Keratinocyte (primary cell): ENCODE results near the gene ING5. TPM values are rescaled to one million over a fixed set of nuclear protein-coding genes. Genes with fewer than 3 reads are reported as not detected.

Experiments
- DNase-seq: peaks from one replicate; pipeline ENCODE4 v3.0.0-alpha.2; 2011; ENCODE audit warnings: low read depth, missing footprints, low spot score
- FAIRE-seq: peaks from 2 replicates; lab custom pipeline; 2011; peaks lifted over from hg19 to GRCh38; lab: Jason Lieb, UNC
- H2AFZ ChIP-seq: 2 replicates; pipeline ENCODE4 v1.6.0; 2012; ENCODE audit warnings: low read length, control low read depth, inconsistent platforms; ENCODE audit not compliant: control insufficient read depth
- H3K27ac ChIP-seq: 2 replicates; pipeline ENCODE4 v1.5.1; 2011; ENCODE audit warnings: low read length; ENCODE audit not compliant: control insufficient read depth, insufficient read depth
- H3K27me3 ChIP-seq: 3 replicates; pipeline ENCODE4 v1.6.0; 2011; ENCODE audit warnings: low read length; ENCODE audit not compliant: control insufficient read depth, insufficient read depth; ENCODE audit errors: extremely low read depth
- H3K36me3 ChIP-seq, 2 experiments: 2 replicates in 1 of 2; 3 replicates in 1 of 2; pipeline ENCODE4 v1.5.1; 2011; ENCODE audit warnings: low read length in 2 of 2, mild to moderate bottlenecking in 1 of 2; ENCODE audit not compliant: control insufficient read depth in 2 of 2, insufficient read depth in 2 of 2; ENCODE audit errors: extremely low read depth in 1 of 2
- H3K4me1 ChIP-seq: 3 replicates; pipeline ENCODE4 v1.5.1; 2011; ENCODE audit warnings: low read length; ENCODE audit not compliant: control insufficient read depth, insufficient read depth; ENCODE audit errors: extremely low read depth
- H3K4me2 ChIP-seq: 3 replicates; pipeline ENCODE4 v1.6.0; 2011; ENCODE audit warnings: low read depth, low read length; ENCODE audit not compliant: control insufficient read depth, insufficient read depth; ENCODE audit errors: extremely low read depth
- H3K4me3 ChIP-seq, 3 experiments: fragments of 200-600 bp in 1 of 3; sonication (generic) in 1 of 3; 2 replicates in 2 of 3; 3 replicates in 1 of 3; pipeline ENCODE4 v1.5.1; 2011 to 2016; ENCODE audit warnings: low read length in 3 of 3, mild to moderate bottlenecking in 3 of 3, control low read depth in 2 of 3, inconsistent platforms in 1 of 3, low read depth in 1 of 3, mixed read lengths in 1 of 3, mixed run types in 1 of 3, moderate library complexity in 1 of 3; ENCODE audit not compliant: control insufficient read depth in 2 of 3, insufficient read depth in 2 of 3; ENCODE audit errors: extremely low read depth in 1 of 3
- H3K79me2 ChIP-seq: 2 replicates; pipeline ENCODE4 v1.6.0; 2012; ENCODE audit warnings: low read length; ENCODE audit not compliant: control insufficient read depth, insufficient read depth
- H3K9ac ChIP-seq: 3 replicates; pipeline ENCODE4 v1.6.0; 2011; ENCODE audit warnings: low read length; ENCODE audit not compliant: control insufficient read depth, insufficient read depth; ENCODE audit errors: extremely low read depth
- H3K9me1 ChIP-seq: 3 replicates; pipeline ENCODE4 v1.6.0; 2011; ENCODE audit warnings: low read length; ENCODE audit not compliant: control insufficient read depth, insufficient read depth; ENCODE audit errors: extremely low read depth
- H3K9me3 ChIP-seq: 2 replicates; pipeline ENCODE4 v1.5.1; 2012; ENCODE audit warnings: low read depth, low read length; ENCODE audit not compliant: control insufficient read depth
- H4K20me1 ChIP-seq: 3 replicates; pipeline ENCODE4 v1.6.0; 2011; ENCODE audit warnings: low read length; ENCODE audit not compliant: control insufficient read depth, insufficient read depth; ENCODE audit errors: extremely low read depth
- EZH2 ChIP-seq: IDR thresholded peaks from one replicate; pipeline ENCODE4 v1.6.1; 2012; ENCODE audit warnings: inconsistent platforms, mild to moderate bottlenecking, low read length, moderate library complexity
- dilution Hi-C: fragments of 300-500 bp; cut with MboI; formaldehyde crosslinking; loops from one replicate; pipeline ENCODE4 v1.7.0; 2020; ENCODE audit warnings: low sequenced_read_pairs; ENCODE audit not compliant: extremely low pct_ligation_motif_present
- polyA plus RNA-seq, 5 experiments: library from polyadenylated mRNA; depleted of rRNA in 3 of 5; stranded (reverse) in 3 of 5; stranded (forward) in 1 of 5; unstranded in 1 of 5; fragments of >200 nt; gene quantifications; 1 replicate in 1 of 5; 2 replicates in 3 of 5; 3 replicates in 1 of 5; pipeline versions ENCODE4 v1.2.1 to v1.2.3, GENCODE V29; 2011 to 2012; ENCODE audit warnings: missing spikeins in 2 of 5, low read depth in 1 of 5, low replicate concordance in 1 of 5
- TF ChIP-seq, protein P1 (sequence below), 3 experiments: IDR thresholded peaks in 1 of 3; conservative IDR thresholded peaks in 1 of 3; optimal IDR thresholded peaks in 1 of 3; 2 replicates in 2 of 3; 3 replicates in 1 of 3; pipeline versions ENCODE3 to v1.5.1; 2011; ENCODE audit warnings: low read length in 3 of 3, mild to moderate bottlenecking in 3 of 3, moderate library complexity in 2 of 3, control low read depth in 1 of 3, inconsistent platforms in 1 of 3; ENCODE audit not compliant: insufficient read depth in 2 of 3; ENCODE audit errors: extremely low read depth in 1 of 3

Gene ING5
- polyA plus RNA-seq, 1 donor (not counting 4 experiments of a cell fraction or from before 2014, with no cell fraction given): 19.1 TPM

DNA sequence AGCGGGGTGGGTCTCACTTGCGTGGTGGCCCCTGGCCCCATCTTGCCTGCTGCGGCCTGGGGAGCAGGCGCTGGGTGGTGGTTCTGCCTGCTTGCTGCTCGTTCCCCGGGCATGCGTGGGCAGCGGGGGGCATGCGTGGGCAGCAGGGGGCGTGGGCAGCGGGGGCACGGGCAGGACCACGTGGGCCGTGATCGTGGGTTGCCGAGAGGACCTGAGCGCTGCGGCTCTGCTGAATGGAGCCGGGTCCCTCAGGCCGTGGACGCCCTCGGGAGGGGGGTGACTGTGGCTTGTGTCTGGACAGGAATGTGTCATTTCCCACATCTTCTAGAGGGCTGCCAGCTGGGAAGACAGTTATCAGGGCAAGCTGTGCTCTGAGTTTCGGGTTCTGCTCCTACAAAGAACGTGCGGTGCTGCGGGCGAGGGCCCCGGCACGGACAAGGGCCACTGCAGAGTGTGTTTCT, 66.4 kb downstream of the ING5 start:
- Histone ChIP-seq H3K36me3 (no peaks in the 10 kb centered on the region), H4K20me1 (peaks cover 2% of the 10 kb centered on the region), H3K9ac (no peak overlapping the region), H3K4me2 (no peak overlapping the region), H2AFZ (no peak overlapping the region), H3K27me3 (peaks cover 12% of the 10 kb centered on the region), H3K79me2 (no peaks in the 10 kb centered on the region), H3K9me1 (no peaks in the 10 kb centered on the region), H3K4me3 (no peak overlapping the region), H3K9me3 (no peaks in the 10 kb centered on the region), H3K27ac (no peak overlapping the region), H3K4me1 (no peaks in the 10 kb centered on the region)
- no peak for DNase-seq
- no peak for FAIRE-seq
- dilution Hi-C loops: no loop called here
- no peak for TF ChIP-seq EZH2
- TF ChIP-seq, protein P1, sequence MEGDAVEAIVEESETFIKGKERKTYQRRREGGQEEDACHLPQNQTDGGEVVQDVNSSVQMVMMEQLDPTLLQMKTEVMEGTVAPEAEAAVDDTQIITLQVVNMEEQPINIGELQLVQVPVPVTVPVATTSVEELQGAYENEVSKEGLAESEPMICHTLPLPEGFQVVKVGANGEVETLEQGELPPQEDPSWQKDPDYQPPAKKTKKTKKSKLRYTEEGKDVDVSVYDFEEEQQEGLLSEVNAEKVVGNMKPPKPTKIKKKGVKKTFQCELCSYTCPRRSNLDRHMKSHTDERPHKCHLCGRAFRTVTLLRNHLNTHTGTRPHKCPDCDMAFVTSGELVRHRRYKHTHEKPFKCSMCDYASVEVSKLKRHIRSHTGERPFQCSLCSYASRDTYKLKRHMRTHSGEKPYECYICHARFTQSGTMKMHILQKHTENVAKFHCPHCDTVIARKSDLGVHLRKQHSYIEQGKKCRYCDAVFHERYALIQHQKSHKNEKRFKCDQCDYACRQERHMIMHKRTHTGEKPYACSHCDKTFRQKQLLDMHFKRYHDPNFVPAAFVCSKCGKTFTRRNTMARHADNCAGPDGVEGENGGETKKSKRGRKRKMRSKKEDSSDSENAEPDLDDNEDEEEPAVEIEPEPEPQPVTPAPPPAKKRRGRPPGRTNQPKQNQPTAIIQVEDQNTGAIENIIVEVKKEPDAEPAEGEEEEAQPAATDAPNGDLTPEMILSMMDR (optimal IDR thresholded peaks at IDR 0.05 in 1 of 3, IDR thresholded peaks at IDR 0.05 in 1 of 3, conservative IDR thresholded peaks at IDR 0.05 in 1 of 3; ENCODE audit: extremely low read depth in 1 of 3, insufficient read depth in 2 of 3, low read length in 3 of 3): no peak

DNA sequence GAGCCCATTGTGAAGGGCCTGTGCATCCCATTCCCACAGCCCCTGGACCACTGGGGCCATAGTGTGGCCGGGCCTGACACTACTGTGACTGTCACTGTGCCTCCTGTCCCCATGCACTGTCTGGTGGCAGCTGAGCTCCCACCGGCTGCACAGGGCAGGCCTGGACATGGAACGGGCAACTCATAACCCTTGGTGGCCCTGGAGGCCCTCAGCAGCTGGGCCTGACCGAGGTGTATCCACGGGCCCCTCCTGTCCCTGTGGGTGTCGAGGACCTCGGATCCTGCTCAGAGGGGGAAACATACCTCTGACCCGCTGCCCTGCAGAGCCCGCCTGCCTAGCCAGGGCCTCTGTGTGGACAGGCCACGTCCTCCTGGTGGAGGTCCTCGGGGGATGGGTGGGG, 67.0 kb downstream of the ING5 start:
- no peak overlapping the region for H3K4me2 ChIP-seq
- no peaks in the 10 kb centered on the region for H3K9me3 ChIP-seq
- TF ChIP-seq, protein P1 (optimal IDR thresholded peaks at IDR 0.05 in 1 of 3, IDR thresholded peaks at IDR 0.05 in 1 of 3, conservative IDR thresholded peaks at IDR 0.05 in 1 of 3; ENCODE audit: extremely low read depth in 1 of 3, insufficient read depth in 2 of 3, low read length in 3 of 3): no peak
- no peak for TF ChIP-seq EZH2
- H3K27me3 ChIP-seq: peaks cover 18% of the 10 kb centered on the region
- no peak overlapping the region for H3K27ac ChIP-seq
- dilution Hi-C loops: no loop called here
- DNase-seq: no peak
- H3K4me1 ChIP-seq: no peaks in the 10 kb centered on the region
- H3K79me2 ChIP-seq: no peaks in the 10 kb centered on the region
- no peak for FAIRE-seq
- H3K9ac ChIP-seq: no peak overlapping the region
- H3K9me1 ChIP-seq: no peaks in the 10 kb centered on the region
- no peak overlapping the region for H3K4me3 ChIP-seq
- no peaks in the 10 kb centered on the region for H3K36me3 ChIP-seq
- H2AFZ ChIP-seq: no peak overlapping the region
- H4K20me1 ChIP-seq: peaks cover 2% of the 10 kb centered on the region
